Measurements from ENCODE around the gene DNMT1.
"Not testable (repeated sequence)": the region's sequence is repeated elsewhere in the genome, so short reads cannot be mapped to it uniquely, and the experiment has no call there.

The DNMT1 gene

DNA sequence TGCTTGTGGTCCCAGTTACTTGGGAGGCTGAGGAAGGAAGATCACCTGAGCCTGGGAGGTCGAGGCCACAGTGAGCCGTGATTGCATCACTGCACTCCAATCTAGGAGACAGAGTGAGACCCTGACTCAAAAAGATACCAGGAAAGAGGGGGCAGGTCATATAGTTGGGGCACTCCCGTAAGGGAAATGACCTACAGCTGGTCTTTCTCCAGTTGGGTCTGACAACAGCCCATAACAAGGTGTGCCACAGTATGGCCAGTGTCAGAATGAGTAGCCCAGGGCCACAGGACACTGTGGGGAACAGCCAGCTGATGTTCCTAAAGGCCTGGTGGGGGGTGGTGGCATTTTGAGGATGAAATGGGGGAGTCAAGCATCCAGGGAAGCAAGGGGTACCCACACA, 10.8 kb downstream of the DNMT1 start:
- no peak for DNase-seq (ENCODE audit: low read depth)

DNA sequence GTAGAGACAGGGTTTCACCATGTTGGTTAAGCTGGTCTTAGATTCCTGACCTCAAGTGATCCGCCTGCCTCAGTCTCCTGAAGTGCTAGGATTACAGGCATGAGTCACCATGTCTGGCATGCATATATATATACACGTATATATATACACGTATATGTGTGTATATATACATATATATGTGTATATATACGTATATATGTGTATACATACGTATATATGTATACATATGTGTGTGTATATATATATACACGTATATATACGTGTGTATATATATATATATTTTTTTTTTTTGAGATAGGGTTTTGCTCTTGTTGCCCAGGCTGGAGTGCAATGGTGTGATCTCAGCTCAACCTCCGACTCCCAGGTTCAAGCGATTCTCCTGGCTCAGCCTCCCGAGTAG, 11.9 kb downstream of the DNMT1 start:
- no peak for DNase-seq (ENCODE audit: low read depth)

DNA sequence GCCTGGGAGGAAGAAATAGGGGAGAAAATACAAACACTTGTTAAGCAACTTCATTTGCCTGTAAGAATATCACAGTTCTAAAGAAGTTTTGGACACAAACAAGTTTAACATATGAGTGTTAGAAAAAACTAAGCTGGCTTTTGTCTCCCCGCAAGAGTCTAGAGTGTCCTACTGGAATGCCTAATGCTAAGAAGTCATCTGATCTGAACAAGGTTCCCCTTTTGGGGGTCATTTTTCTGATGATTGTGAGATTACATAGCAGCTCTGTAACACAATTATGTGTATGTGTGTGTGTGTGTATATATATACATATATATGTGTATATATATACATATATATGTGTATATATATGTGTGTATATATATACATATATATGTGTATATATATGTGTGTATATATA, 12.7 kb downstream of the DNMT1 start:
- DNase-seq (ENCODE audit: low read depth) = no peak

DNA sequence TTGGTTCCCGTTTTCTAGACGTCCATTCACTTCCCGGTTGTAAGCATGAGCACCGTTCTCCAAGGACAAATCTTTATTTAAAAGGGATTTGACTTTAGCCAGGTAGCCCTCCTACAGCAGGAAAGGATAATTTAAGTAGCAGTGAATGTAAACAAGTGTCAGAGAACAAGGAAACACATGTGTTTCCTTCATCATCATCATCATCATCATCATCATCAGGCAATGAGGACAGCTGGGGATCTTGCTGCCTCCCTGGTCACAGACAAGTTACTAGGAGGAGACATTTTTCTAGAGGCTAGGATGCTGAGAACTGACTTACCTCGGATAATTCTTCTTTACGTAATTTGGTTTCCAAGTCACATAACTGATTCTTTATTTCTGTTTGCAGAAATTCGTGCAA, 14.3 kb downstream of the DNMT1 start:
- no peak for DNase-seq (ENCODE audit: low read depth)

DNA sequence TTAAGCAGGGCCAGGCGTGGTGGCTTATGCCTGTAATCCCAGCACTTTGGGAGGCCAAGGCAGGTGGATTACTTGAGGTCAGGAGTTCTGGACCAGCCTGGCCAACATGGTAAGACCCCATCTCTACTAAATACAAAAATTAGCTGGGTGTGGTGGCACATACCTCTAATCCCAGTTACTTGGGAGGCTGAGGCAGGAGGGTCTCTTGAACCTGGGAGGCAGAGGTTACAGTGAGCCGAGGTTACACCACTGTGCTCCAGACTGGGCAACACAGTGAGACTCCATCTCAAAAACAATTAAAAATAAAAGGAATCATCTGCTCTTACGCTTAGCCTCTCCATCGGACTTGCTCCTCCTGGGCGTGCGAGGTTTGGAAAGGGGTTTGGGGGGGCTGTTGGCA, 14.7 kb downstream of the DNMT1 start:
- DNase-seq (ENCODE audit: low read depth) = not testable (repeated sequence)

DNA sequence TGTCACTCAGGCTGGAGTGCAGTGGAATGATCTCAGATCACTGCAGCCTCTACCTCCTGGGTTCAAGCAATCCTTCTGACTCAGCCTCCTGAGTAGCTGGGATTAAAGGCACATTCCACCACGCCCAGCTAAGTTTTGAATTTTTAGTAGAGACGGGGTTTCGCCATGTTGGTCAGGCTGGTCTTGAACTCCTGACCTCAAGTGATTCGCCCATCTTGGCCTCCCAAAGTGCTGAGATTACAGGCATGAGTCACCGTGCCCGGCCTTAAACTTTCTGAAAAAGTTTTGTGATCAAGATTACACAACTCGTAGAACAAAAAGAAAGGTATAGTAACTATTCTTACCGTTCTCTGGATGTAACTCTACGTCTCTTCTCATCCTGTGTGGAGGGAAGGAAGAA, 21.2 kb downstream of the DNMT1 start:
- no peak for DNase-seq (ENCODE audit: low read depth)

DNA sequence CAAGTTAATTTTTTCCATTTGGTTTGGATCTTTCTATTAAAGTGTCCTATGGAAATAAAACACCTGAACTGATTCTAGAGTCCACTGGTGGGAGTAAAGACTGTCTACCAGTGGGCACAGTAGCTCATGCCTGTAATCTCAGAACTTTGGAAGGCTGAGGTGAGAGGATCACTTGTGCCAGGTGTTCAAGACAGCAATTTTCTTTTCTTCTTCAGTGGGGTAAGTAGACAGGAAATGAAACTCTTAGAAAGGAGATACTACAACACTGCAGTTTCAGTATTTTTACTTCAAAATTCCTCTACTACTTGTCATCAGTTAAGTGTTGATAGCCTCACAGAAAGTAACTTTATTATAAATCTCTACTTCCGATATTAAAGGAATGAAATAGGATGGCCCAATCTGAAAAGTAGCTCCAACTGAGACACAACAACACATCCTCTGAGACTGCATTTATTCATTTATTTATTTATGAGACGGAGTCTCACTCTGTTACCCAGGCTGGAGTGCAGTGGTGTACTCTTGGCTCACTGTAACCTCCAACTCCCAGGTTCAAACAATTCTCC, 26.3 kb downstream of the DNMT1 start:
- DNase-seq (ENCODE audit: low read depth) = no peak

DNA sequence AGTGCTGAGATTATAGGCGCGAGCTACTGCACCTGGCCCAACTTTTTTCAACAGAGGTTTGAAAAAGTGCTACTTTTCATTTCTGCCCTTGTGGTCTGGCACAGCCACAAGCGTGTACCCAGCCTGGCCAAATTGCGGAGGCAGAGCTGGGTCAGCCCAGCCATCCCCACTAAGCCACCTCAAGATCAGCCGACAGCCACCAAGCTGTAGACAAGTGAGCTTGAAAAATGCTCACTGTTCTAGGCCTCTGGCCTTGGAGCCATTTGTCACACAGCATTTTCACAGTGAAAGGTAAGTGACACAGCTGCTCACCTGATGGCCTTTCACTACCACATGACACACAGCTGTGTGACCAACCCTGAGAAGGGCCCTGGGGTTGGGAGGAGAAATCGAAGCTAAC, 27.3 kb downstream of the DNMT1 start:
- no peak for DNase-seq (ENCODE audit: low read depth)

DNA sequence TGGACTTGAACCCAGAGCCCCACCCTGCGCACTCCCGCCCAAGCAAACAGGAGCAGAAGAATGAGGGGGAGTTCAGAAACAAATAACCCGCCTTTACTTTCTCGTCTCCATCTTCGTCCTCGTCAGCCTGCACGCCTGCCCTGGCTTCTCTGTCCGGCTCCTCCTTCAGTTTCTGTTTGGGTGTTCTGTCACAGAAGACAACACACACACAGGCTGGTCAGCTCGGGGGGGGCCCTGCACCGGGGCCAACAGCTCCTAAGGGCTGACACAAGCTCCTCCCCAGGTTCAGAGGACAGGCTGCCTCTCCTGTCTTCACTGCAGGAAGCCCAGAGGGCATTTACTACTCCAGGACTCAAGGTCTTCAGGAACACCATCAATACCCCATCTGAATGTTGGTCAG, 28.3 kb downstream of the DNMT1 start:
- not testable (repeated sequence) for DNase-seq (ENCODE audit: low read depth)

DNA sequence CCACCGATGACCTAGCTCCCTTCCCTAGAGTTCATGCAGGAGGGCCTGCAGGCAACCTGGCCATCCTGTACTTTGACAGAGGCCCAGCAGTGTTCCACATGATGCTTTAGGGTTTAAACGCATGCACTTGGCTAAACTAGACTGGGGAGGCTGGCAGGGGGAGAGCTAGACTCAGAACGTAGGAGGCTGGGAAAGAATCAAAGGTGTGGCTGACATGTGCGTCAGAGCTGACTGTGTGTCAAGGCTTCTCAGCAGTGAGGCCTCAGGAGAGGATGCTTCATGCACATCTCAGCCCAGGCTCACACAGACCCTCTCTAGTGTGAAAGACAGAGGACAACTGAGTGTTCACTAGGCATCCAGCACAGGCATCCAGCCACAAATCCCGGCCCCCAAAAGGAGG, 28.7 kb downstream of the DNMT1 start:
- no peak for DNase-seq (ENCODE audit: low read depth)

DNA sequence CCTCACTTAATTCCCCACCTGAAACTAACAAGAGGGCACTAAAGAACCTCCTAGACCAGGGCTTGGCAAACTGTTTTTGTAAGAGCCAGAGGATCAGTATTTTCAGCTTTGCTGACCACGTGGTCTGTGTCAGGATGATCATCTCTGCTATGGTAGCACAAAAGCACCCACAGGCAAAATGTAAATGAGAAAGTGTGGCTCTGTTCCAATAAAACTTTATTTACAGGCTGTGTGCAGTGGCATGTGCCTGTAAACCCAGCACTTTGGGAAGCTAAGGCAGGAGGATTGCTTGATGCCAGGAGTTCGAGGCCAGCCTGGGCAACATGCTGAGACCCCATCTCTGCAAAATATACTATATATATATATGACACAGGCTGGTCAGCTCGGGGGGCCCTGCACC, 31.2 kb downstream of the DNMT1 start:
- no peak for DNase-seq (ENCODE audit: low read depth)

DNA sequence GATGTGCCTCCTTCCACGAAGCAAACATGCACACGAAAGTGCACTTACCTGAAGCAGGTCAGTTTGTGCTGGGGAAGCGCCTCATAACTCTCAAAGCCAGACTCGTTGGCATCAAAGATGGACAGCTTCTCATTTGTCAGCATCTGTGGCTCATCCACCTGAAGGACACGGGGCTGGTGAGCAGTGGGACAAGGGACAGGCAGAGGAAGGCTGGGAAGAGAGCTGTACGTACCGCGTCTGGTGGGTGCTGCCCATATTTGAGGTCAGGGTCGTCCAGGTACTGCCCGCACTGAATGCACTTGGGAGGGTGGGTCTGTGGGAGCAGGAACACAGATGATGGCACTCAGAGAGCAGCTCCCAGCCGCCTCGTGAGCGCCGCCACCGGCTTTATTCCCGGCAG, 35.1 kb downstream of the DNMT1 start:
- DNase-seq (ENCODE audit: low read depth) = no peak

DNA sequence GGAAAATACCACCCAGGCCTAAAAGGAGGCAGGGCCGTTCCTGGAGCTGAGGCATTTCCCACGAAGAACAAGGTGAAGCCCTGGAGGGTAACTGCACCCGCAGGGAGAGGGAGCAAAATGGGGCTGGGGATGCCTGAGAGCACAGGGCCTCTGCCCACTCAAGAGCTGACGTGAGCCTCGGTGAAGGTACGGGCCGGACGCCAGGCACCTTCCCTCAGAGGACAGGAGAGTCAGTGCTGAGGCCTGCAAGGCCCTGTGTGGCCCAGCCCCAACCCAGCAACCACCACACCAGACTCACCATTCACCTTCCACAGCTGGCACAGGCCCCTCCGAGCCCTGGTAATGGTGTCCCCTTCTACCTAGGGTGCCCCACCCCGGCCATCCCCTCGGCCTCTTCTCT, 36.3 kb downstream of the DNMT1 start:
- no peak for DNase-seq (ENCODE audit: low read depth)

DNA sequence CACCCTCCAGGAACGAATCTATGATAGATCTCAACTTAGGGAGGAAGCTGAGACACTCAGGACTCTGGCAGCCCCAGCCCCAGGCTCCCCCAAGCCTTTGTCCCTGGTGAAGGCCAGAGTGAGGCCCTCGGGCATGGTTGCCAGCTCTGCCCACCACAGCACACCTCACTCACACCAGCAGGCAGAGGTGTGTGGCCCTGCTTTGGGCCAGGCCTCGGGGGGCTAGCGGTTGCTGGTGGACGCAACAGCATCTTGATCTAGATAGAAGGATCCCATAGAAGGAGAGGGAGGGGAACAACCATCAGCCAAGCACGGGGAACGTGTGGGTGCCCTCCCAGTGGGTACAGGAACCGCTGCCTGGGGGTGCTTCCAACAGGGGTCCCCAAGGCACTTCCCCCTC, 36.7 kb downstream of the DNMT1 start:
- no peak for DNase-seq (ENCODE audit: low read depth)

DNA sequence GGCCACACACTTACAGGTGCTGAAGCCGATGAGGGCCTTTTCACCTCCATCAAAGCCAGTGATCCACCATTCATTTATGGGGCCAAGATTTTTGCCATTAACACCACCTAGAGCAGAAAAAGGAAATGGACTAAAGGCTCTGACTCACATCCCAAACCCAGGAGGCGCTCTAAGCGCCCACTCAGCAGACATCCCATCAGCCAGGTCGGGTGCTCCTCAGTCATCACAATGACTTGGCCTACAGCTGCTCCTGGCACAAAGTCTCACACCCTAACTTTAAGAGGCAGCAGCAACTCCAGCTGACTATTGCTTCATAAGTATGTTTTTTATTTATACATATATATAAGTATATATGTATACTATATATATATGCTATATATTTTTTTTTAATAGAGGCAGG, 38.9 kb downstream of the DNMT1 start:
- DNase-seq (ENCODE audit: low read depth) = no peak

DNA sequence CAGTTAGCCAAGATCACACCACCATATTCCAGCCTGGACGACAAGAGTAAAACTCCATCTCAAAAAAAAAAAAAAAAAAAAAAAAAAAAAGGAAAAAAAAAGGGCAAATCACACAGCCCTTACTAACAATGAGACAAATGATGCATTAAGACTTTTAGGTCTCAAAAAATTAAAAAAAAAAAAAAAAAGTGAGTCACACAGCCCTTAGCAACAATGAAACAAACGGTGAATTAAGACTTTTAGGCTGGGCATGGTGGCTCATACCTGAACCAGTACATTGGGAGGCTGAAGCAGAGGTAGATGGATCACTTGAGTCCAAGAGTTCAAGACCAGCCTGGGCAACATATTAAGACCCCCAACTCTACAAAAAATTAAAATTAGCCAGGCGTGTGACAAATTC, 42.7 kb downstream of the DNMT1 start:
- no peak for DNase-seq (ENCODE audit: low read depth)

DNA sequence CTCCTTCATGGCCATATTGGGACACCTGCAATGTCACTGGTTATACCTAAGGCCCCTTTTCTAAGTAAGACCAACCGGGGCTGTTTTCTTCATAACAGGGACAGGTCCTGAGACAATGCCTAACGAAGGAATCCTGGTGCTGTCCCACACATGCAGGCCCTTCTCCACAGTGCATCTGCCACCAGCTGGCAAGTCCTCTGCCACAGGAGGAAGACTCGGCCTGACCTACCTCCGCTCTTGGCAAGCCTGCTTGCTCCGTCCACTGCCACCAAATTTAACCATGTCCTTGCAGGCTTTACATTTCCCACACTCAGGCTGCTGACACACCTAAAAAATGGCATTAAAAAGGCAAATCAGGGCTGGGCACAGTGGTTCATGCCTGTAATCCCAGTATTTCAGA, 43.2 kb downstream of the DNMT1 start:
- no peak for DNase-seq (ENCODE audit: low read depth)

DNA sequence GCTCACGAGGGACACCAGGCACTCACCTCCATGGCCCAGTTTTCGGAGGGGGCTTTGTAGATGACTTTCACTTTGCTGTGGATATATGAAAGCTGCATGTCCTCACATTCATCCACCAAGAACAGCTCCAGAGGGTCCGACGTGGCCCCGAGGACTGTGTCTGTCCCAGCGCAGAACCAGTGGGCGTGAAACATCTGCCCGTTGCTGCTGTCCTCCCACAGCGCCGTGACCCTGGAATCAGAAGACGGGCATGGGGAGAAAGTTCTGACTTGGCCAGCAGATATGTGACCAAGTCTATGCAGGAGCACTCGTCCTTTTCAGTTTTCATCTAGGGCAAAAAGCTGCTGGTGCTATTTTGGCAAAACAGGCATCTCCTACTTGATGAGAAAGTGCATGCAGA, 45.3 kb downstream of the DNMT1 start:
- no peak for DNase-seq (ENCODE audit: low read depth)

DNA sequence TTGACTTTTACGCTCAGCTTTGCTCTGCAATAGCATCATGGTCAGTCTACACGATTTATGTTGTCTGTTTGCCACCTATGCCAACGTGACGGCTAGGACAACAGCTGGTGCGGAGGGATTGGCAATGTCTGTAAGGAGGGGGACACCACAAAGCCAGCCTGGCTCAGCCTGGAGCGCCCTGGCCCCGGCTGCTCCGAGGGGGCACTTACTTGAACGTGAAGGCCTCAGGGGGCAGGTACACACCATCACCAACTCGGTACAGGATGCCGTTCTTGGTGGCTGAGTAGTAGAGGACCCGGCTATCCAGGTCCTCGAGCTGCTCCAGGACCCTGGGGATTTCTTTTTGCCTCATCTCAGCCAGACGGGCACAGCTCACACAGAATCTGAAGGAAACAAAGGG, 48.6 kb downstream of the DNMT1 start:
- no peak for DNase-seq (ENCODE audit: low read depth)

DNA sequence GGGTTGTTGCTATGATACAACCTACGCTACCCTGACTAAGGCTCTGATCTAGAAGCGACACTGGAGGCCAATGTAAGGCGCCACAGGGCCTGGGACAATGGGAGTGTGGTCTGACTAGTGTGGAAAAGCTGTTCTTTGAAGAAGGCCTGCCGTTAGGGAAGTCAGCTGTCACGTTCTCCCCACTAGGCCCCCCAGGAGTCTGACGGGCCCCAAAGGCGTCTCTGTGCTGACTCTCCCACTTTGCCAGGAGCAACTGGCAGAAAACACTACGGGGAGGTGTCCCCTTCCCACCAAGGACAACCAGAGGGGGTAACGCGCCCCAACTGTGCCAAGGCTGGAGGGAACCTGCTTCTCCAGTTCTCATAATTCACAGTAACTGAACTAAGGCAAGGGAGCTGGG, 49.7 kb downstream of the DNMT1 start:
- no peak for DNase-seq (ENCODE audit: low read depth)

DNA sequence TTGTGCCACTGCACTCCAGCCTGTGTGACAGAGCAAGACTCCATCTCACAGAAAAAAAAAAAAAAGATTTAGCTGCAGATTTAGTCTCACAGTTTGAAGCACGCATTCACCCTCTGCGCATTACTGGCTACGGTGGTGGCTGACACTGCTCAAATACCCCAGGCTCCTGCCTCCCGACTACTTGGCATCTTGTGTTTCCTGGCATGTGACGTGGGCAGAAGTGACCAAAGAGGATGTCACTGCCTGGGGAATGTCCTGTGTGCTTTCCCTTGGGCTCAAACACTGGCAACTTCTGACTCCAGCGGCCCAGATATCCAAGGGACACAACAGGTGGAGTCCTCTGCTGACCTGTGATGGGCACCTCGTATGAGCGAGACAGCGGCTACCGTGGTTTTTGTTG, 50.4 kb downstream of the DNMT1 start:
- DNase-seq (ENCODE audit: low read depth) = no peak

DNA sequence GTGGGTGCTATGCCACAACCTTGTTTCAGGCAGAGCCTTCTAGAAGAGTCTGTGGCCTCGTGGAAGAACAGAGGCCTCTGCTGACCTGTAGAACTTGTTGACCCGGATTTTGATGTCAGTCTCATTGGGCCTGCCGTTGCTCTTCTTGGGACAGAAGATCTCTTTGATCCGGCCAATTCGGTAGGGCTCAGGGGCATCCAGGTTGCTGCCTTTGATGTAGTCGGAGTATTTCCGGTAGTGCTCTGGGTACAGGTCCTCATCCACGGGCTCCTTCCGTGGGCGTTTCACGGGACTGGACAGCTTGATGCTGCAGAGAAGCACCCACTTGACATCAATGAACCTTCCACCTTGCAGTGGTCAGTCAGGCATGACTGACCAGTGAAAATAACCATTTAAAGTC, 51.1 kb downstream of the DNMT1 start:
- no peak for DNase-seq (ENCODE audit: low read depth)

DNA sequence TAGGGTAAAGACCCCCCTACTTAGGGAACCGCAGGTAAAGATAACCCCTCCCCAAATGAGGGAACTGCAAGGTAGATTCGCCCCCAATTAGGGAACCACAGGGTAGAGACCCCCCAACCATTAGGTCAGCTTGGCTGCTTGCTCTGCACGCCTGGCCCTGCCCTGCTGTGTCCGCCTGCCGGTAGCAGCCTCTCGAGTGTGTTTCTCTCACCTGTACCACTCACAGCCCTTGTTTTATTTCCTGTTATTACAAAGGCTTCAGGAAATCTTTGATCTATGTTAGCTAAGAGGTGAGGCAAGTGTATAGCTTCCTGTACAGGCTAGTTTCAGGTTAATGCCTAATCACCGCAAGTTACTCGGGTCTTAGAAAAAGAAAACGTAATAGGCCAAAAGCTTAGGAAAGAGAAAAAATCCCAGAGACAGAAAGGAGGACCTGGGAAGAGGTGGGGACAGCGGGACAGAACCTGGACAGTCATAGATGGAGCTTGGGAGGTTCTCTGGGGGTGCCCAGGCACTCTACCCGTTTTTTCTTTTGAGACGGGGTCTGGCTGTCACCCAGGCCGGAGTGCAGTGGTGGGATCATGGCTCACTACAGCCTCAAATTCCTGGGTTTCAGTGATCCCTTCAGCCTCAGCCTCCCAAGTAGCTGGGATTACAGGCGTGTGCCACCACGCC, 51.9 kb downstream of the DNMT1 start:
- DNase-seq (ENCODE audit: low read depth) = peak; percentile 13

DNA sequence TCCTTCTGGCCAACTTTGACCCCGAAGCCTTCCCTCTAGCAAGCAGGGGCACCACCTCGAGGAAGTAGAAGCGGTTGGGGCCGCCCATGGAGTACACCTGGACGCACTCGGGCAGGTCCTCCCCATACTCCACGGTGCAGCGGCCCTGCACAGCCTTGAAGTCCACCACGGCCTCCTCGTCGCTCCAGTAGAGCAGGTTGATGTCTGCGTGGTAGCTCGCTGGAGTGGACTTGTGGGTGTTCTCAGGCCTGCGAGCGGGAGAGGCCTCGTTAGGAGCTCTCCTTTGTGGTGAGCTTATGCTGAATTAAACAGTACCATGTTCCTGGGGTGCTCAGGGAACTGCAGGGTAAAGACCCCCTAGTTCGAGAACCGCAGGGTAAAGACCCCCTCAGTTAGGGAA, 52.8 kb downstream of the DNMT1 start:
- no peak for DNase-seq (ENCODE audit: low read depth)

DNA sequence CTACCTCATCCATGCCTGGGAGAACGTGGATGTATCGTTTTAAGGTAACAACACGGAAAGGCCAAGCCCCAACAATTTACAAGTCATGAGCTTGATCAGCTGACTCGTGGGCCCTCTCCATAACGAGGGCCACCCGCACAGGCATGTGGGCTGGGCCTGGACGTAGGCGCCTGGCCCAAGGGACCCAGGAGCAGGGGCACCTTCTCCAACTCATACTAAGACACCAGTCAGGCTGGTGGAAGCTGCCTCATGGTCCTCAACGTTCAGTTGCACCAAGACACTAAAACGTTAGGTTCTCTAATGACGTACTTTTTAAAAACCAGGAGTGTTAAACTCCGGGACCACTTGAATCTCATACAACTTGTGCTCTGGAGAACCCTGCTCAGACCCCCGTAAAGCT, 53.3 kb downstream of the DNMT1 start:
- no peak for DNase-seq (ENCODE audit: low read depth)
